GM19397 (cell line): ENCODE measurements around the gene ZNF138.
"Not testable (repeated sequence)": the region's sequence is repeated elsewhere in the genome, so short reads cannot be mapped to it uniquely, and the experiment has no call there.

ENCODE experiments used
- ATAC-seq: cut with Tn5 transposase; IDR thresholded peaks from one replicate; pipeline ENCODE4 v1.9.1; 2021; ENCODE audit warnings: mild to moderate bottlenecking, moderate library complexity; ENCODE audit not compliant: unreplicated experiment

The ZNF138 gene

DNA sequence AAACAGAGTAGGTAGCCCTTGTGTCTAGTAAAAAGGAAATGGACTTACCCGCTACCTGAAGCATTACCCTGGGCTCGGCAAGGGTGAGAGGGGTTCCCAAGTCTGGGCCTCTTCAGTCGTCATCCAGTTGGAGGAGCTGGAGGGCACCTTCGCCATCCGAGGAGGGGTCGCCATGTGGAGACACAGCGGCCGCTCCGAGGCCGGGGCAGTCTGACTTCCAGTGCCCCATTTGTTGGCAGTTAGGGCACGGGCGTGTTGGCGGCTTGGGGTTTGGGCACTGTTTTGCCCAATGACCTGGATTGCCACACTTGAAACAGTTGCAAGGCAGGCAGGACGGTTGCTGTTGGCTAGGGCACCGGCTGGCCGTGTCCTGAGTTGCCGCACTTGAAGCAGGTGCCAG lies 43.8 kb downstream of the ZNF138 start:
- ATAC-seq = not testable (repeated sequence)

DNA sequence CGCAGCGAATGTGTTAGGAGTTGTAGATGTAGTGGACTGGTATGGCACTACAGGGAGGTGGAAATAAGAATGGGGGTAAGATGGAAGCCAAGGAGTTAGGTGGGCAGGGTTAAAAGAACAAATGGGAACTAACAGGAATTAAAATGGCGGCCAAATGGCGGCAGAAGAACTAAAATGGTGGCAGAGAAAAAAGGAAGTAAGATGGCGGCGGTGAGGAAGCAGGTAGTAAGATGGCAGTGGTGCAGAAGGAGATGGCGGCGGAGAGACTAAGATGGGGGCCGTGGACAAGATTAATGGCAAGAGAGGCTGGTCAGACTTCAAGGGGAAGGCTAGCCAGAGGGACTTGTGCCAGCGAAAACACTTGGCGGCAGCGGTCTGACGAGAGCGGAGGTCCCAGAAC lies 44.5 kb downstream of the ZNF138 start:
- no peak for ATAC-seq

- no peak for ATAC-seq
Observed at GRCh38 chr7:64839910-64840309, 45.7 kb downstream of the ZNF138 start.

GRCh38 chr7:64849250-64849923 lies 55.2 kb downstream of the ZNF138 start:
- ATAC-seq = no peak

- no peak for ATAC-seq
Observed at GRCh38 chr7:64849924-64850499, 55.8 kb downstream of the ZNF138 start.

DNA sequence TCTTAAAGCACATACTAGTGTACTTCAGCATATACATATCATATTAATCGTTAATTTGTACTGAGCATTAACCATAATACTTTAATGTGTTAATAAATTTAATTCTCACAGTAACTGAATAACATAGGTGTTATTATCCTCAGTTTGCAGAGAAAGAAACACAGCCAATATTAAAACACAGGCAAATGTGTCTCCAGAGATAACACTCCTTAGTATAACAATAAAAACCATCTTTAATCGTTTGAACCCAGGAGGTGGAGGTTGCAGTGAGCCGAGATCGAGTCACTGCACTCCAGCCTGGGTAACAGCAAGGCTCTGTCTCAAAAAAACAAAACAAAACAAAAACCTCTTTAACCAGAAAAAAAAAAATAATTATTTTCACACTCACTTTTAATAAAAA lies 59.5 kb downstream of the ZNF138 start:
- no peak for ATAC-seq

GRCh38 chr7:64854969-64855368 lies 60.7 kb downstream of the ZNF138 start:
- ATAC-seq = no peak

DNA sequence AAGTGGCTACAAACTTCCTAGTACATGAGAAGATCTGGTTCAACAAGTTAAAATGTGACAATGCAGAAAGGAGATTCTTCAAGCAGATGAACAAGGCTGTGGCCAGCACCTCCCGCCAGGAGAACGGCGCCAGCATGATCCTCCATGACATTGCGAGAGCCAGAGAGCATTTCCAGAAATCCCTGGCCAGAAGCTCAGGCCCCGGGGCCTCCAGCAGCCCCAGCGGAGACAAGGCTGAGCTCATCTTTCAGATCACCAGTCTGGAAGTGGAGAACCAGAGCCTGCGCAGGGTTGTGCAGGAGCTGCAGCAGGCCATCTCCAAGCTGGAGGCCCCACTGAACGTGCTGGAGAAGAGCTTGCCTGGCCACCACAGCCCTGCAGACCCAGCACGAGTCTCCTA lies 68.8 kb downstream of the ZNF138 start:
- ATAC-seq = no peak

DNA sequence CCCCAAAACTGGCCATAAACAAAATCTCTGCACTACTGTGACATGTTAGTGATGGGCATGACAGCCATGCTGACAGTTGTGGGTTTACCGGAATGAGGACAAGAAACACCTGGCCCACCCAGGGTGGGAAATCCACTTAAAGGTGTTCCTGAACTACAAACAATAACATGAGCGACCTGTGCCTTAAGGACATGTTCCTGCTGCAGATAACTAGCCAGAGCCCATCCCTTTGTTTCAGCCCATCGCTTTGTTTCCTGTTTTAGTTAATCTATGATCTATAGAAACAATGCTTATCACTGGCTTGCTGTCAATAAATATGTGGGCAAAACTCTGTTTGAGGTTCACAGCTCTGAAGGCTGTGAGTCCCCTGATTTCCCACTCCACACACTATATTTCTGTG lies 69.3 kb downstream of the ZNF138 start:
- ATAC-seq = not testable (repeated sequence)

GRCh38 chr7:64863969-64864368 lies 69.7 kb downstream of the ZNF138 start:
- ATAC-seq = no peak

DNA sequence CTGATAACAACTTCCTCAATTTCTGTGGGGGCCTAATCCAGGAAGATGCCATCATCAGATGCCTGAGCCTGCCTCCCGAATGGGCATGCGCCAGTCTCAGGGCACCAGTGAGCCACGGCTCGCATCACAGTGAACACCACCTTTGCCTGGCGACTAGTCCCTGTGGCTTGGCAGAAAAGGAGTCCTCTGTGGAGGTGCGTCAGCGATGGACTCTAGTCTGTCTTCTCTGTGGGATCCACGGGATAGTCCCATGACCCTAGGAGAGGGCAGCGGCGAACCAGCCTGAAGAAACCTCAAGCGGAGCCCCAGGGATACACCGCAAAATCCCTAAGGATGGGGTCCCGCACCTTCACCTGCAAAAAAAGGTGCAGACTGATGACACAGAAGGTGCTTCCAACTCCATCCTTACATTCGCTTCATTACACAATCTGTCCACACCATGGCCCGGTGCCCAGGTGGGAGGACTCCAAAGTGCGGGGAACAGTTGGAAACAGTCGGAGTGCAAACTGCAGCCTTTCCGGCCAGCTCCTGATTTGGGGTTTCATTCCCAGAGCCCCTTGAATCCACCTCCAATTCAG lies 73.7 kb downstream of the ZNF138 start:
- no peak for ATAC-seq

DNA sequence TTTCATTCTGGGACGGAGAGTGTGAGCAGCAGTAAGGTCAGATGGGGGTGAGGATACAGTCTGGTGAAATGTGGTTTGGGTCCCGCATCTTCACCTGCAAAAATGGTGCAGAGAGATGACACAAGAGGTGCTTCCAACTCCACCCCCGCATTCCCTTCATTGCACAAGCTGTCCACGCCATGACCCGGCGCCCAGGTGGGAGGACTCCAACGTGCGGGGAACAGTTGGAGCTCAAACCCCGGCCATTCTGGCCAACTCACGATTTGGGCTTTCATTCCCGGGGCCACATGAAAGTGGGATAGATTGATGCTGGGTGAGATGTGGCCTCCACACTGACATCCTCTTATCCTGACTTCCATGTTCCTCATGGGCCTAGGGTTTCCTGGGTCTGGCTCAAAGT lies 74.3 kb downstream of the ZNF138 start:
- no peak for ATAC-seq

GRCh38 chr7:64869121-64869725 lies 75.0 kb downstream of the ZNF138 start:
- ATAC-seq = no peak

DNA sequence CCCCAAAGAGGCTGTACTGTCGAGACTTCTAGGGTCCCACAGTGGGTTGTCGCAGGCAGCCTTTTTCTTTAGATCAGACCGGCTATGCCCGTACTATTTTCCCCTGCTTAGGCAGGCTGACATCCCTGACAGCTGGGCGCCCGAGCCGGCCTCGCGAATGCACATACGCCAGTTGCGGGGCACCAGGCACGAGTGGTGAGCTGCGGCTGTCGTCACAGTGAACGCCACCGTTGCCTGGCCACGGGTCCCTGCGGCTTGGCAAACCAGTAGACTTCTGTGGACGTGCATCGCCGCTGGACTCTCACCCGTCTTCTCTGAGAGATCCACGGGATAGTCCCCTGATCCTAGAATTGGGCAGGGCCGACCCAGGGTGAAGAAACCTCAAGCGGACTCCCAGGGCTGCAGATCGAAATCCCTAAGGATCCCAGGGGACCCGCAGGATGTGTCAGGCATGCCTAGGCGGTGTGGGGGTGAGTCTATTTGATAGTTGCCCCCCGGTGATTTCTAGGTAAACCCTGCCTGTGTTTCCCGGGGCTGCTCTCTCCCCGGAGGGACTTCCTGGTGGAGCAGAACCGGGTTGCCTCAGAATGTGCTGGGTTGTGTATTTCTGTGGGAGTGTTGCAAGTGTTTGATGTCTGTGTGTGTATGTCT lies 75.8 kb downstream of the ZNF138 start:
- ATAC-seq = no peak

DNA sequence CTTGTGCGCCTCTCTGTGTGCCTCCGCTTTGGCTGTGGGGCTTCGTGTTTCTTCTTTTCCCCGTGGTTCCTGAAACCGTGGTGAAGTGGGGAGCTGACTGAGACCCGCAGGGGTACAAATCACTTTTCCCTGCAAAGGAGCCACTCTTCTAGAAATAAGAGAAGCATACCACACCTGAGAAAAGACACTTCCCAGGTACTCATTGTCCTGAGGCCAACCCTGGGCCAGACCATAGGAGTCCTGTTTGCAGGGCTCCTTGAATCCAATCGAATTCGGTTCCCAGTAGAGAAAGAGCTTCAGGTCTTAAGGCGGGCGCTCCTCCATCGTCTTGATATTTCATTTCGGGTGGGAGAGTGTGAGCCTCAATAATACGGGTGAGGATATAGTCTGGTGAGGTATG lies 76.4 kb downstream of the ZNF138 start:
- no peak for ATAC-seq

DNA sequence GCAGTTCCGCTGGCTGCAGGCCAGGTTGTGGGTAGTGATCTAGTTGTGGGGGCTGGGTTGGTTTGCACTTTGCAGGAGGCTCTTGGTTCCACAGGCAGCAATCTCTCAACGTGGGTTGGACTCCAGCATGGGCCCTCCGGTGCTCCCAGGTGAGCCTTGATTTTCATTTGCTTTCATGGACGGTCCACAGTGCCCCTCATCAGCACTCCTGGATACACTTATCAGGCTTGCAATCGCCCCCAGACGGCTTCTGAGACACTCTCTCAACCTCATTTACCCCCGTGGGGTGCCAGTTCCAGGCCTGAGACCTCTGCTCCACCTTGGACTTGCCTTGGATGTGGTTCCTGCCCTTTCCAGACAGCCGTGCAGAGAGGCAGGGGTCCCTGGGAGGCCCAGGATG lies 77.5 kb downstream of the ZNF138 start:
- ATAC-seq = no peak

GRCh38 chr7:64872351-64873154 lies 78.3 kb downstream of the ZNF138 start:
- ATAC-seq = no peak

- ATAC-seq = no peak
Observed at GRCh38 chr7:64873155-64873500, 78.9 kb downstream of the ZNF138 start.

DNA sequence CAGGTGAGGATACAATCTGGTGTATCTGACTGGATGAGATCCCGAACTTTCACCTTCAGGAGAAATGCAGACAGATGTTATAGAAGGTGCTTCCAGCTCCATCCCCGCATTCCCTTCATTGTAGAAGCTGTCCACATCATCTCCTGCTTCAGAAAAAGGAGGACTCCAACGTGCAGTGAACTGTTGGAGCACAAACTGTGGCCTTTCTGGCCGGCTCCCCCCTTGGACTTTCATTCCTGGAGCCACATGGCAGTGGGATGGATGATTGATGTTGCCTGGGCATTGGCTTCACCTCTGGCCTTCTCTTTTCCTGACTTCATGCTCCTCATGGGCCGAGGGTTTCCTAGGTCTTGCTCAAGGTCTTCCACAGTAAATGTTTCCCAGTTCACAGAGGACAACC lies 79.3 kb downstream of the ZNF138 start:
- no peak for ATAC-seq

DNA sequence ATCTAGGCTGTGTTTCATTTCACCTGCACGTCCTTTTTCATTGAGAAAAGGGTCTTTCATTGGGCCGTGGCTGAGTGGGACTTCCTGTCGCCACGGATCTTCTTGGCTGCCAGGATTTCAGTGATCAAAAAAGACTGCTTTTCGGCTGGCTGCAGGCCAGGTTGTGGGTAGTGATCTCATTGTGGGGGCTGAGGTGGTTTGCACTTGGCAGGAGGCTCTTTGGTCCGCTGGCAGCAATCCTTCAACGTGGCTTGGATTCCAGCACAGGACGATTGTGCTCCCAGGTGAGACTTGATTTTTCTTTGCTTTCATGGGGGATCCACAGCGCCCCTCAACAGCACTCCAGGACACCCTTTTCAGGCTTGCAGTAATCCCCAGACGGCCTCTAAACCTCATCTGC lies 79.9 kb downstream of the ZNF138 start:
- no peak for ATAC-seq
